Rectal smooth muscle tissue (tissue), 1 donor: ENCODE measurements around the gene GRIK3.
"Not testable (repeated sequence)": the region's sequence is repeated elsewhere in the genome, so short reads cannot be mapped to it uniquely, and the experiment has no call there.

Experiments
- H3K27ac ChIP-seq: one replicate; pipeline ENCODE4 v1.7.0; 2013; ENCODE audit warnings: low read depth, low read length, inconsistent platforms
- H3K27me3 ChIP-seq: one replicate; pipeline ENCODE4 v1.7.0; 2013; ENCODE audit warnings: low read length; ENCODE audit not compliant: control insufficient read depth, insufficient read depth
- H3K36me3 ChIP-seq: one replicate; pipeline ENCODE4 v1.7.0; 2013; ENCODE audit warnings: low read length; ENCODE audit not compliant: control insufficient read depth, insufficient read depth
- H3K4me1 ChIP-seq: one replicate; pipeline ENCODE4 v1.7.0; 2013; ENCODE audit warnings: low read length; ENCODE audit not compliant: control insufficient read depth, insufficient read depth
- H3K4me3 ChIP-seq: one replicate; pipeline ENCODE4 v1.7.0; 2013; ENCODE audit warnings: low read length
- H3K9ac ChIP-seq: one replicate; pipeline ENCODE4 v1.7.0; 2013; ENCODE audit warnings: low read length

GRIK3 gene

GRCh38 chr1:37034121-37035013 is at the start of gene GRIK3:
Gene GRIK3 (minus strand): TSS chr1:37034515. CDS start chr1:37034108, 407 bp downstream.
- no peaks in the 10 kb centered on the region for H3K36me3 ChIP-seq
- no peak within 1 kb of the TSS for H3K9ac ChIP-seq
- no peaks in the 10 kb centered on the region for H3K4me1 ChIP-seq
- peak within 1 kb of the TSS; percentile 21 for H3K4me3 ChIP-seq
- peaks cover 40% of the 10 kb centered on the region for H3K27me3 ChIP-seq
- no peak within 1 kb of the TSS for H3K27ac ChIP-seq

- Histone ChIP-seq H3K27me3 (no peaks in the 10 kb centered on the region), H3K27ac (no peak overlapping the region), H3K9ac (no peak overlapping the region), H3K4me3 (no peak overlapping the region), H3K4me1 (no peaks in the 10 kb centered on the region), H3K36me3 (no peaks in the 10 kb centered on the region)
Observed at GRCh38 chr1:37084013-37084412, 49.7 kb upstream of the GRIK3 start.

GRCh38 chr1:37083603-37084002 is 49.3 kb upstream of the GRIK3 start:
- Histone ChIP-seq H3K27ac (peak overlapping the region; percentile 6), H3K4me3 (no peak overlapping the region), H3K36me3 (no peaks in the 10 kb centered on the region), H3K9ac (no peak overlapping the region), H3K4me1 (no peaks in the 10 kb centered on the region), H3K27me3 (no peaks in the 10 kb centered on the region)

- H3K27ac ChIP-seq, H3K9ac ChIP-seq, H3K4me1 ChIP-seq, H3K27me3 ChIP-seq, H3K36me3 ChIP-seq, H3K4me3 ChIP-seq: not testable (repeated sequence)
Observed at GRCh38 chr1:37080296-37080986, 46.1 kb upstream of the GRIK3 start.

GRCh38 chr1:37078866-37079265 is 44.6 kb upstream of the GRIK3 start:
- Histone ChIP-seq H3K27me3 (peaks cover 3% of the 10 kb centered on the region), H3K4me3 (no peak overlapping the region), H3K27ac (no peak overlapping the region), H3K4me1 (no peaks in the 10 kb centered on the region), H3K36me3 (no peaks in the 10 kb centered on the region), H3K9ac (no peak overlapping the region)

GRCh38 chr1:37076168-37076567 is 41.9 kb upstream of the GRIK3 start:
- Histone ChIP-seq H3K4me1 (no peaks in the 10 kb centered on the region), H3K27me3 (peaks cover 3% of the 10 kb centered on the region), H3K27ac (no peak overlapping the region), H3K4me3 (no peak overlapping the region), H3K9ac (no peak overlapping the region), H3K36me3 (no peaks in the 10 kb centered on the region)

- no peak overlapping the region for H3K27ac ChIP-seq
- H3K36me3 ChIP-seq, result no peaks in the 10 kb centered on the region
- H3K27me3 ChIP-seq, result peaks cover 3% of the 10 kb centered on the region
- H3K4me1 ChIP-seq, result no peaks in the 10 kb centered on the region
- no peak overlapping the region for H3K4me3 ChIP-seq
- no peak overlapping the region for H3K9ac ChIP-seq
Observed at GRCh38 chr1:37073854-37074379, 39.6 kb upstream of the GRIK3 start.

- no peak overlapping the region for H3K9ac ChIP-seq
- H3K36me3 ChIP-seq, result no peaks in the 10 kb centered on the region
- H3K4me3 ChIP-seq, result no peak overlapping the region
- peaks cover 3% of the 10 kb centered on the region for H3K27me3 ChIP-seq
- no peaks in the 10 kb centered on the region for H3K4me1 ChIP-seq
- no peak overlapping the region for H3K27ac ChIP-seq
Observed at GRCh38 chr1:37073152-37073853, 39.0 kb upstream of the GRIK3 start.

GRCh38 chr1:37071829-37072228 is 37.5 kb upstream of the GRIK3 start:
- peaks cover 9% of the 10 kb centered on the region for H3K27me3 ChIP-seq
- H3K4me3 ChIP-seq, result no peak overlapping the region
- H3K27ac ChIP-seq, result no peak overlapping the region
- H3K9ac ChIP-seq, result no peak overlapping the region
- H3K36me3 ChIP-seq, result no peaks in the 10 kb centered on the region
- H3K4me1 ChIP-seq, result no peaks in the 10 kb centered on the region

- Histone ChIP-seq H3K27ac (no peak overlapping the region), H3K27me3 (peaks cover 9% of the 10 kb centered on the region), H3K4me3 (no peak overlapping the region), H3K9ac (no peak overlapping the region), H3K36me3 (no peaks in the 10 kb centered on the region), H3K4me1 (no peaks in the 10 kb centered on the region)
Observed at GRCh38 chr1:37070126-37070525, 35.8 kb upstream of the GRIK3 start.

GRCh38 chr1:37069406-37069805 is 35.1 kb upstream of the GRIK3 start:
- H3K4me1 ChIP-seq, result no peaks in the 10 kb centered on the region
- no peak overlapping the region for H3K9ac ChIP-seq
- peaks cover 9% of the 10 kb centered on the region for H3K27me3 ChIP-seq
- no peak overlapping the region for H3K4me3 ChIP-seq
- no peak overlapping the region for H3K27ac ChIP-seq
- H3K36me3 ChIP-seq, result no peaks in the 10 kb centered on the region

- Histone ChIP-seq H3K27me3 (peaks cover 6% of the 10 kb centered on the region), H3K27ac (no peak overlapping the region), H3K36me3 (no peaks in the 10 kb centered on the region), H3K4me3 (no peak overlapping the region), H3K9ac (no peak overlapping the region), H3K4me1 (no peaks in the 10 kb centered on the region)
Observed at GRCh38 chr1:37068897-37069296, 34.6 kb upstream of the GRIK3 start.
